ENCODE results near the gene NTMT2.
"Not testable (repeated sequence)": the region's sequence is repeated elsewhere in the genome, so short reads cannot be mapped to it uniquely, and the experiment has no call there.

Gene NTMT2

GRCh38 chr1:170162459-170163246, 16.9 kb downstream of the NTMT2 start:
- DNase-seq = no peak

- no peak for DNase-seq
Observed at GRCh38 chr1:170164103-170164763, 18.5 kb downstream of the NTMT2 start.

- no peak for DNase-seq
Observed at GRCh38 chr1:170166518-170167180, 20.9 kb downstream of the NTMT2 start.

- DNase-seq = peak; percentile 9
Observed at GRCh38 chr1:170168265-170168664, 22.5 kb downstream of the NTMT2 start.

- DNase-seq = not testable (repeated sequence)
Observed at GRCh38 chr1:170170513-170170912, 24.8 kb downstream of the NTMT2 start.

GRCh38 chr1:170174395-170174794, 28.6 kb downstream of the NTMT2 start:
- no peak for DNase-seq

- no peak for DNase-seq
Observed at GRCh38 chr1:170175041-170175440, 29.3 kb downstream of the NTMT2 start.

GRCh38 chr1:170175484-170175883, 29.7 kb downstream of the NTMT2 start:
- no peak for DNase-seq

- DNase-seq = no peak
Observed at GRCh38 chr1:170176772-170177171, 31.0 kb downstream of the NTMT2 start.

GRCh38 chr1:170182442-170182841, 36.7 kb downstream of the NTMT2 start:
- no peak for DNase-seq

- no peak for DNase-seq
Observed at GRCh38 chr1:170192546-170192945, 46.8 kb downstream of the NTMT2 start.

- no peak for DNase-seq
Observed at GRCh38 chr1:170194451-170194850, 48.7 kb downstream of the NTMT2 start.

GRCh38 chr1:170196490-170197236, 50.9 kb downstream of the NTMT2 start:
- DNase-seq = no peak

GRCh38 chr1:170198090-170198489, 52.3 kb downstream of the NTMT2 start:
- DNase-seq = no peak

GRCh38 chr1:170198584-170198983, 52.8 kb downstream of the NTMT2 start:
- DNase-seq = no peak

- DNase-seq = no peak
Observed at GRCh38 chr1:170200161-170200560, 54.4 kb downstream of the NTMT2 start.

GRCh38 chr1:170200621-170201397, 55.0 kb downstream of the NTMT2 start:
- DNase-seq = no peak

- DNase-seq = no peak
Observed at GRCh38 chr1:170203693-170204092, 57.9 kb downstream of the NTMT2 start.

GRCh38 chr1:170204121-170204520, 58.4 kb downstream of the NTMT2 start:
- no peak for DNase-seq

- DNase-seq = no peak
Observed at GRCh38 chr1:170205301-170205700, 59.5 kb downstream of the NTMT2 start.

GRCh38 chr1:170209125-170209524, 63.4 kb downstream of the NTMT2 start:
- DNase-seq = no peak

- DNase-seq = no peak
Observed at GRCh38 chr1:170210142-170210541, 64.4 kb downstream of the NTMT2 start.
